HG03066 (cell line): ENCODE data around the gene PRKAR1B.

ENCODE experiments used
- ATAC-seq: cut with Tn5 transposase; IDR thresholded peaks from one replicate; pipeline ENCODE4 v1.9.1; 2021; ENCODE audit warnings: low read depth; ENCODE audit not compliant: unreplicated experiment

PRKAR1B gene

GRCh38 chr7:698515-699475 lies 28.3 kb downstream of the PRKAR1B start:
- no peak for ATAC-seq

DNA sequence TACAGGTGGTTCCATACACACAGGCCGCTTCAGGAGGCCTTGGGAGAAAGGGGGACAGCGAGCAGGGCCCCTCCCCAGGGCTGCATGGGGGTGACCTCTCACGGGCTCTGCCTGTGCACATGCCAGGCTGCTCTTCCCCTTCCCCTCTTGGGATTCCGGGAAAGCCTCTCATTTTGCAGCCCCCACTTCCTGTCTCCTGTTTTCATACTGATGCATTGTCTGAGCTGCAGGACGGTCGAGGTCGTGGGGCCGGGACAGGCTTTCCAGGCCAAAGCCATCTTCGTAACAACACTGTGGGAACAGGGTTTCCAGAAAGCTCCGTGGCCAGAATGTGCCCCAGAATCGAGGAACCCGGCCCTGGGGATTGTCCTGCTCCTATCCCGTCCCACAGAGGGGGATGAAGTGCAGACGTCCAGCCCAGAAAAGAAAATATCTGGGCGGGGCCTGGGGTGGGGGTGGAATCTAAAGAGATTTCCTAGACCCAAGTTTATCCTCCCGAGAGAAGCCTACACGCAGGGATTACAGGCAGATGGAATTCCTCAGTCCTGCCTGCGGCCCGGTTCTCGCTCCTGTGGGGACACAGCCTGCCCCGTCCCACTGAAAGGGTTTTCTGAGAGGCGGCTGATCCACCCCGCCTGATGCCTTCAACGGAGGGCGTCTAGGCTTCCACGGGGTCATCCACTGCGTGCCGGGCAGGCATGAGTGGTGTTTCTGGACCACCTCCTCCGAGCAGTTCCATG lies 30.1 kb downstream of the PRKAR1B start:
- ATAC-seq = no peak

DNA sequence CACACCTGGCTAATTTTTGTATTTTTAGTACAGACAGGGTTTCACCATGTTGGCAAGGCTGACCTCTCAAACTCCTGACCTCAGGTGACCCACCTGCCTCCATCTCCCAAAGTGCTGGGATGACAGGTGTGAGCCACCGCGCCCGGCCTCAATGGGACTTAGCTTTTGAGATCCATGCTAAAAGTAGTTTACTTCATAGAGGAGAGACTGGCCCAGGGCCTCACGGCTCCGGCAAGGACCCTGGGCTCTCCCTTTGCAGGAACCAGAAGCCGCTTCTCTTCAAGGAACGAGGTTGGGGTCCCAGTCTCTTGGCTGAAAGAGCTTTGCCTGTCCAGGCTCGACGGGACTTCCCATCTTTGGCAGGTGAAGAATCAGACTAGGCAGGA lies 30.7 kb downstream of the PRKAR1B start:
- ATAC-seq = no peak

- no peak for ATAC-seq
These were observed 33.8 kb downstream of the PRKAR1B start for GRCh38 chr7:693280-693679.

DNA sequence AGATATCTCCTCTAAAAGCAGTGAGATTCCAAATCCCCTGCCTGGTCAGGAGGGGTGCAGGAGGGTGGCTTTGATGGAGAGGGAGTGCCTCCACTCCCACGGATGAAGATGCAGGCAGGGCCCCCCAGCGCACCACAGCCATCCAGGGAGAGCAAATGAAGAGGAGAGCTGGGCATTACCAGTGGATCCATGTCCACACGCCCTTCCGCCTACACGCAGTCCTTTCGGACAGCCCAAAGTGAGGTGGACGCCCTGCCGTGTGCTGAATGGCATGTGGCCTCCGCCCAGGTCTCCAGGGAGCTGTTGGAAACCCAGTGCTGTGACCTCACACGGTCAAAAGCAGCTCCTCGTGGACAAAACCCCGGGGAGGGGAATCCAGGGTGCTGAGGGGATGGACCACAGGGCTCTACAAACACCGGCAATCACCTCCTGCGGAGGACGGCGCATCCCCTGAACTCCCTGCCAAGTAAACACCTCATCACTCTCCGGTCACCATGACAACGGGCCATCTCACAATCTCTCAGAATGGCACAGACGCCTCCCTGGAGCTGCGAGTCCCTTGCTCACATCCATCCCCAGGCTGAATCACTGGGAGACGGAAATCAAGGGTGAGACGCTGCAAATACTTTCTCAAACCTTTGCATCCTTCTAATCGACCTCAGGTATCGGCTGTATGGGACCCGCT lies 35.6 kb downstream of the PRKAR1B start:
- ATAC-seq = no peak

DNA sequence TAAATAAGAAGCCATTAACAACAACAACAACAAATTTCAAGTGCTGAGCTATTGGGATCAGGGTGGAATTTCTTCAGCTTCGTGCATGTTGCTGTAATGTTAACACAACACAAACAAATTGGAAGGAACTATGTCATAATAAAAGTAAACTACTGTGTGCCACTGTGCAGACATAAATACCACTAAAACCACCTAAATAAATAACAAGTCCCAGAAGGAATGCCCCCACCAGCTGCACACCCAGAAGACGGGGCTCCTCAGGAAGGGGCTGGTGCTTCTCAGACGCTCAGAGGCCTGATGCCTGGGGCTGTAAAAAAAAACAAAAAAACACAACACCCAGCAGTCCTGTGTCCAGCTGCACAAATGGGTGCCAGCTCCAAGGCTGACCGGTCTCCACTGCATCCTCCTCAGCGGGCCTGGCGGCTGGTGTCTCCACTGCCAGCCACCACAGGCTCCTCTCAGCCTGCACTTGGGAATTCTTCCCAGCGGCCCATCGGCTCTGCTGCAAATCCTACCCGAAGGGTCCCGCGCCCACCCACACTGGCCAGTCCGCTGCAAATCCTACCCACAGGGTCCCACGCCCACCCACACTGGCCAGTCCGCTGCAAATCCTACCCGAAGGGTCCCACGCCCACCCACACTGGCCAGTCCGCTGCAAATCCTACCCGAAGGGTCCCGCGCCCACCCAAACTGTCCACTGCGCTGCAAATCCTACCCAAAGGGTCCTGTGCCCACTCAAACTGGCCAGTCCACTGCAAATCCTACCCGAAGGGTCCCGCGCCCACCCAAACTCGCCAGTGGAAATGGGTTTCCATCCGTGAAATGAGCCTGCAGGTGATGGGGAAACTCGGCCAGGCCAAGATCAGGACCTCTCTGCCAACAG lies 36.4 kb downstream of the PRKAR1B start:
- ATAC-seq = no peak

- ATAC-seq = no peak
These were observed 41.5 kb downstream of the PRKAR1B start for GRCh38 chr7:685540-685939.

- no peak for ATAC-seq
These were observed 42.7 kb downstream of the PRKAR1B start for GRCh38 chr7:684416-684815.

DNA sequence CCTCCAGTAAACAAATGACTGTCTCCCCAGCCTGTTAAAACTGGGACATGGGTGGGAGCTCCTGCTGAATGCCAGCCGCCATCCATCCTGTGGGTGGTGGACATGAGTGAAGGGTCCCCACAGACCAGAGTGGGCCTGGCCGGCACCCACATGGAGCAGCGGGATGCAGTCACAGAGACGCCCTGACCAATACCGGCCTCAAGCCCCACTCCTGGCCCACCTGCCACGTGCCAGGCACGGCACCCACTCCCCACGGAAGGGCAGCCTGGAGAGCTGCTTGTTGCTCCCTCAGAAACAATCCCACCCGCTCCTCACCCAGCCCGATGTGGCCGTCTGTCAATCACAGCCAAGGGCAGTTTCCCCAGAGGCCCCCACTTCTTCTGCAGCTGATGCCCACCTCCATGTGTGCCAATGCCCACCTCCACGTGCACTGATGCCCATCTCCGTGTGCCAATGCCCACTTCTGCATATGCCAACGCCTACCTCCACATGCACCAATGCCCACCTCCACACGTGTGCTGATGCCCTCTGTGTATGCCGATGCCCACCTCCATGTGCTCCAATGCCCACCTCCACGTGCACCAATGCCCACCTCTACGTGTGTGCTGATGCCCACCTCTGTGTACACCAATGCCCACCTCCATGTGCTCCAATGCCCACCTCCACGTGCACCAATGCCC lies 43.4 kb downstream of the PRKAR1B start:
- no peak for ATAC-seq

GRCh38 chr7:682810-683209 lies 44.3 kb downstream of the PRKAR1B start:
- ATAC-seq = no peak

DNA sequence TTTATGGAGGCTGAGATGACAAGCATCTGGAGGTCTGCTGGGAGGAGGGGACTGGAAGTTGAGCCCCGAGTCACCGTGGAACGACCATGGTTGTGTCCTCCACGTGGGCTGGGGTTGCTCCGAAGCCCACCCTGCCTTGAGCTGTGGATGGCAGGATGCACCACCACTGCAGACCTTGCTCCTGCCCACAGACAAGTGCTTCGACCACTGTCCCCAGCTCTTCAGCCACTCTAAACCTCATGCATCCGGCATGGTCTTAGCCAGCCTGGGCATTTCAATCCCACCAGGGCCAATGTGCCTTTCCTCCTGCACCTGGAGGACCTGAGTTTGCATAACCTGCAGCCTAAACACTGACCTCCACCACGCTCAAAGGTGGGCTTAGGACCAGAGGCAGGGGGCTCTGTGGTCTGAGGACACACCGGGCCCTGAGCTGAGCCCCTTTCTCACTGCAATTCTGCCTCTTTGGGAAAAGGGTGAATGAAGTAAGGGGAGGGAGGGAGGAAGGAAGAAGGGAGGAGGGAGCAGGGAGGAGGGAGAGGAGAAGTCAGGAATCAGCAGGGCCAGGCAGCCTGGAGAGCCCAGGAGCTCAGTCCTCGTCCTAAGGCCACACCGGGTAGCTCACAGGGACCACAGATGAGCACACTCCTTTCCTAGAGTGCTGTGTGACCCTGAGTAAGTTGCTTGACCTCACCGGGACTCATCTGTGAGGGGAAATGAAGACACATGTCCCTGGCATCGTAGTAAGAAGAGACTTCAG lies 45.4 kb downstream of the PRKAR1B start:
- no peak for ATAC-seq

- ATAC-seq = no peak
These were observed 46.5 kb downstream of the PRKAR1B start for GRCh38 chr7:680411-681127.

- ATAC-seq = no peak
These were observed 50.1 kb downstream of the PRKAR1B start for GRCh38 chr7:676972-677385.

- ATAC-seq = no peak
These were observed 50.7 kb downstream of the PRKAR1B start for GRCh38 chr7:676246-676971.

DNA sequence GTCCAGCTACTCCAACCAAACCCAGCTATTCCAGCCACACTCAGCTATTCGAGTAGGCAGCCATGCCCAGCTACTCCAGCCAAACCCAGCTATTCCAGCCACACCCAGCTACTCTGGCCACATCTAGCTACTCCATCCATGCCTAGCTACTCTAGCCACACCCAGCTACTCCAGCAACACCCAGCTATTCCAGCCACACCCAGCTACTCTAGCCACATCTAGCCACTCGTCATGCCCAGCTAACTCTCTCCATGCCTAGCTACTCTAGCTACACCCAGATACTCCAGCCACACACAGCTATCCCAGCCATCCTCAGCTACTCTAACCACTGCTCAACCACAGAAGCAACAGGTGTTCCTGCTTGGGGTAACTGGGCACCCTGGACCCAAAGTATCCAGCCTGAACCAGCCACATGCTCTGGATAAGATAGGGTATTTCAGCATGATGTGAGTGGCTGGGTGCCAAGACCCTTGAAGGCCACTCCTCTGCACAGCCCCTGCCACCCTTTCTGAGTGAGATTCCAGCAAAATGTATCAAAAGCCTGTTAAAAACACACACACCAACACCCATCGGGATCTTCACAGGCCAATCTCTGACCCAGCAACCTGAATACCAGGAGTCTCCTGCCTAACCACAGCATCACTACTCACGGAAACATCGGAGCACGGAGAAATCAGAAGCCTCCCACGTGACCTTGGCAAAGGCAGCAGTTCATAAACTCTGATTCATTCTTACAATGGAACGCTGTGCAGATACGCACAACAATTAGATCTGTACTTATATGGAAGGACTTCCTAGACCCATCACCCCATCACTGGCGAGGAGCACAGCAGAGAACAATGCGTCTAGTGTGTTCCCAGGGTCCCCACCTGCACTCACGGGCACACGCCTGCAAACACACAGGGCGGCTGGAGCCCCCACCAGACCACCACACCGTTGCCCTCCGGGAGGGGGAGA lies 52.3 kb downstream of the PRKAR1B start:
- no peak for ATAC-seq

GRCh38 chr7:673681-674453 lies 53.2 kb downstream of the PRKAR1B start:
- ATAC-seq = no peak
